Esophagus squamous epithelium (tissue), 4 donors: Measurements from ENCODE around the gene SYNE2.

ENCODE experiments used
- POLR2A ChIP-seq, 4 donors: fragments of 450-650 bp; IDR thresholded peaks; one replicate each; pipeline ENCODE4 v1.6.1; 2017; ENCODE audit warnings: antibody characterized with exemption in 4 of 4, mild to moderate bottlenecking in 4 of 4, moderate library complexity in 3 of 4
- TF ChIP-seq, protein P1 (sequence below), 6 experiments: fragments of 450-650 bp in 4 of 6; fragments of 200-600 bp in 2 of 6; sonication (generic) in 2 of 6; IDR thresholded peaks; one replicate each; pipeline ENCODE4 v1.5.1; 2016 to 2019; ENCODE audit warnings: antibody characterized with exemption in 6 of 6, mild to moderate bottlenecking in 4 of 6, moderate library complexity in 4 of 6

DNA sequence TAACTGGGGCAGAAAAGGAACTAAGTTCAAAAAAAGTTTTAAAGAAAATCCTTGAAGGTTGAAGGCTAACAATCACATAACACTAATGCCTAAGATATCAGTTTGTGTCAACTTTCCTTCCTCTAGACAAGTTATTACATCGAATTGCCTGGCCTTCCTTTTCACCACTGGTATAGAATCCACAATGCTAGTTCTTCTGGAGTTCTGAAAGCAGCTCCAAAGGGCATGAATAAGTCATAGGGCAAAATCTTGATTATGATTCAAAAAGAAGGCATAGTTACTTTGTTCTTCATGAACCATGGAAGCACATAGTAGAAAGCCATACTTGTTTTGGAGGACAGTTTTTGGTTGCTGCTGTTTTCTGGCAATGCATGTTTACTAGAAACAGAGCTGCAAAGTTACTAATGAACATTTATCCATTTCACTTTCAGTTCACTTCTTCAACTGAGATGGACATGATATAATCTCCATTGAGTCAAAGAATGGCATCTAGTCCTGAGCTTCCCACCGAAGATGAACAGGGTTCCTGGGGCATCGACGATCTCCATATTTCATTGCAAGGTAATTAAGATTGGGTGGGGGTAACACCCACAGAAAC is 56.0 kb downstream of the SYNE2 start:
- TF ChIP-seq, protein P1, sequence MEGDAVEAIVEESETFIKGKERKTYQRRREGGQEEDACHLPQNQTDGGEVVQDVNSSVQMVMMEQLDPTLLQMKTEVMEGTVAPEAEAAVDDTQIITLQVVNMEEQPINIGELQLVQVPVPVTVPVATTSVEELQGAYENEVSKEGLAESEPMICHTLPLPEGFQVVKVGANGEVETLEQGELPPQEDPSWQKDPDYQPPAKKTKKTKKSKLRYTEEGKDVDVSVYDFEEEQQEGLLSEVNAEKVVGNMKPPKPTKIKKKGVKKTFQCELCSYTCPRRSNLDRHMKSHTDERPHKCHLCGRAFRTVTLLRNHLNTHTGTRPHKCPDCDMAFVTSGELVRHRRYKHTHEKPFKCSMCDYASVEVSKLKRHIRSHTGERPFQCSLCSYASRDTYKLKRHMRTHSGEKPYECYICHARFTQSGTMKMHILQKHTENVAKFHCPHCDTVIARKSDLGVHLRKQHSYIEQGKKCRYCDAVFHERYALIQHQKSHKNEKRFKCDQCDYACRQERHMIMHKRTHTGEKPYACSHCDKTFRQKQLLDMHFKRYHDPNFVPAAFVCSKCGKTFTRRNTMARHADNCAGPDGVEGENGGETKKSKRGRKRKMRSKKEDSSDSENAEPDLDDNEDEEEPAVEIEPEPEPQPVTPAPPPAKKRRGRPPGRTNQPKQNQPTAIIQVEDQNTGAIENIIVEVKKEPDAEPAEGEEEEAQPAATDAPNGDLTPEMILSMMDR (IDR thresholded peaks at IDR 0.05): no peak
- TF ChIP-seq POLR2A (IDR thresholded peaks at IDR 0.05): no peak
